Adrenal gland (tissue), 12 donors: Measurements from ENCODE around the gene PSMA8. TPM values are rescaled to one million over a fixed set of nuclear protein-coding genes. Genes with fewer than 3 reads are reported as not detected.
"Not testable (repeated sequence)": the region's sequence is repeated elsewhere in the genome, so short reads cannot be mapped to it uniquely, and the experiment has no call there.

Source experiments
- DNase-seq, 7 donors: peaks; one replicate each; pipeline ENCODE4 v3.0.0-alpha.2; 2019 to 2020
- H3K27ac ChIP-seq, 5 donors: fragments of 200-600 bp; sonication (generic) in 4 of 5; 1 replicate in 3 of 5; 2 replicates in 2 of 5; pipeline versions ENCODE4 v1.5.1 to v1.8.0; 2016 to 2020; ENCODE audit warnings: mild to moderate bottlenecking in 1 of 5
- H3K27me3 ChIP-seq: fragments of 200-600 bp; 2 replicates; pipeline ENCODE4 v1.8.0; 2021
- H3K36me3 ChIP-seq, 2 donors: fragments of 200-600 bp; replicated peaks in 1 of 2; 1 replicate in 1 of 2; 2 replicates in 1 of 2; pipeline versions ENCODE4 v1.5.1 to v1.8.0; 2018 to 2022
- H3K4me1 ChIP-seq, 2 donors: fragments of 200-600 bp; replicated peaks in 1 of 2; 1 replicate in 1 of 2; 2 replicates in 1 of 2; pipeline versions ENCODE4 v1.5.1 to v1.8.0; 2018 to 2021
- H3K4me3 ChIP-seq, 4 donors: fragments of 200-600 bp; sonication (generic) in 3 of 4; one replicate each; pipeline ENCODE4 v1.5.1; 2016 to 2018
- H3K9me3 ChIP-seq, 3 donors: fragments of 200-600 bp; sonication (generic) in 1 of 3; replicated peaks in 1 of 3; 1 replicate in 2 of 3; 2 replicates in 1 of 3; pipeline versions ENCODE4 v1.5.1 to v1.8.0; 2016 to 2021
- CTCF ChIP-seq, 6 experiments: fragments of 450-650 bp in 4 of 6; fragments of 200-600 bp in 2 of 6; sonication (generic) in 1 of 6; IDR thresholded peaks; 1 replicate in 5 of 6; 2 replicates in 1 of 6; pipeline versions ENCODE4 v1.5.1 to v1.8.0; 2016 to 2021; ENCODE audit warnings: antibody characterized with exemption in 6 of 6, mild to moderate bottlenecking in 2 of 6, moderate library complexity in 1 of 6
- POLR2A ChIP-seq, 2 donors: fragments of 450-650 bp; IDR thresholded peaks; one replicate each; pipeline ENCODE4 v1.6.1; 2017; ENCODE audit warnings: antibody characterized with exemption in 2 of 2, mild to moderate bottlenecking in 2 of 2, moderate library complexity in 1 of 2
- WGBS, 4 donors: extraction: QIAGEN DNeasy Blood & Tissue Kit in 2 of 4; methylation state at CpG; one replicate each; pipeline versions ENCODE4 v1.1.5 to v1.1.7; 2013 to 2017; 5-methylcytosine and 5-hydroxymethylcytosine counted together
- intact Hi-C, 2 donors: fragments of 100-400 bp; cut with DNase I; formaldehyde crosslinking; loops; one replicate each; pipeline versions ENCODE4 v1.14.1 to v1.15.0; 2022 to 2023
- polyA plus RNA-seq, 3 donors: library from polyadenylated mRNA; stranded (reverse); fragments of 200-250 nt in 2 of 3; fragments of 350-450 nt in 1 of 3; fragmentation: Illumina TruSeq in 1 of 3; extraction: RNeasy Lipid Tissue Mini Kit (QIAGEN cat#74804) in 1 of 3; gene quantifications; one replicate each; pipeline ENCODE4 v1.2.3, GENCODE V29; 2013 to 2014
- total RNA-seq, 9 donors: library from RNA; depleted of rRNA in 4 of 9; stranded (reverse); fragments of >200 nt in 4 of 9; fragments of 120-200 nt in 1 of 9; fragmentation: NEBNext Ultra II Directional in 1 of 9; extraction: Animal tissue kit (Norgen Biotek cat#: 25700) in 1 of 9; gene quantifications; one replicate each; pipeline versions ENCODE4 v1.1.0 to v1.2.4, GENCODE V29; 2013 to 2023
- donor health status: healthy with polysubstance abuse.
- donor health status: Bipolar disorder and iron deficiency.
- donor health status: DM: yes; HTN: yes; CAD: no.
- donor health status: DM: no; HTN: no; CAD: no.
- donor health status: DM: no; HTN: no; CAD: no.
- donor health status: DM: yes; HTN: yes; CAD: no.

PSMA8 gene
- total and polyA plus RNA-seq, 12 donors, result 0.07 to 0.36 (median 0.22) TPM; not detected in 7

GRCh38 chr18:26119246-26119645, 14.4 kb upstream of the PSMA8 start:
- intact Hi-C loops, result no loop called here
- no peaks in the 10 kb centered on the region for H3K27me3 ChIP-seq
- no peaks in the 10 kb centered on the region for H3K4me1 ChIP-seq
- H3K9me3 ChIP-seq, result no peaks in the 10 kb centered on the region
- no peaks in the 10 kb centered on the region for H3K36me3 ChIP-seq
- WGBS, 4 donors, result 82 to 89% (median 86%) methylated on average over 5 of the region's 5 CpGs
- H3K4me3 ChIP-seq, result no peak overlapping the region
- TF ChIP-seq POLR2A (IDR thresholded peaks at IDR 0.05) (no peak), CTCF (IDR thresholded peaks at IDR 0.05) (no peak)
- no peak for DNase-seq
- H3K27ac ChIP-seq, result no peak overlapping the region

- Histone ChIP-seq H3K27me3 (no peaks in the 10 kb centered on the region), H3K9me3 (no peaks in the 10 kb centered on the region), H3K36me3 (no peaks in the 10 kb centered on the region), H3K4me3 (no peak overlapping the region), H3K4me1 (no peaks in the 10 kb centered on the region), H3K27ac (no peak overlapping the region)
- TF ChIP-seq POLR2A (IDR thresholded peaks at IDR 0.05) (no peak), CTCF (IDR thresholded peaks at IDR 0.05) (no peak)
- intact Hi-C loops, result no loop called here
- 74 to 87% (median 80%) methylated on average over 1 of the region's 1 CpG for WGBS, 4 donors
- DNase-seq, result no peak
Measured at GRCh38 chr18:26121476-26121875, 12.2 kb upstream of the PSMA8 start.

- intact Hi-C loops, H3K27me3 ChIP-seq, H3K9me3 ChIP-seq, DNase-seq, H3K27ac ChIP-seq, H3K4me1 ChIP-seq, H3K36me3 ChIP-seq, H3K4me3 ChIP-seq: not testable (repeated sequence)
- WGBS, 4 donors, result 69 to 78% (median 74%) methylated on average over 2 of the region's 2 CpGs
Measured at GRCh38 chr18:26121994-26122393, 11.7 kb upstream of the PSMA8 start.

GRCh38 chr18:26127786-26128185, 5.9 kb upstream of the PSMA8 start:
- 75 to 81% (median 78%) methylated on average over 5 of the region's 5 CpGs for WGBS, 4 donors
- Histone ChIP-seq H3K27me3 (no peaks in the 10 kb centered on the region), H3K27ac (no peak overlapping the region), H3K4me1 (no peaks in the 10 kb centered on the region), H3K9me3 (no peaks in the 10 kb centered on the region), H3K36me3 (no peaks in the 10 kb centered on the region), H3K4me3 (no peak overlapping the region)
- no peak for DNase-seq
- intact Hi-C loops, result no loop called here
- no peak for TF ChIP-seq CTCF (IDR thresholded peaks at IDR 0.05)
- TF ChIP-seq POLR2A (IDR thresholded peaks at IDR 0.05), result no peak

- WGBS, 4 donors, result 76 to 96% (median 87%) methylated on average over 2 of the region's 2 CpGs
- intact Hi-C loops, H3K4me3 ChIP-seq, DNase-seq, H3K4me1 ChIP-seq, H3K36me3 ChIP-seq, H3K9me3 ChIP-seq, H3K27me3 ChIP-seq, H3K27ac ChIP-seq: not testable (repeated sequence)
Measured at GRCh38 chr18:26128192-26128591, 5.5 kb upstream of the PSMA8 start.
